Smooth muscle cell (in vitro differentiated cells): ENCODE data around the gene RBPJL. TPM values are rescaled to one million over a fixed set of nuclear protein-coding genes. Genes with fewer than 3 reads are reported as not detected.
A peak's percentile ranks its signal among the peaks of the same experiment; 100 is the strongest.

Experiments used
- DNase-seq: peaks from one replicate; lab custom pipeline; 2025; ENCODE audit not compliant: unreplicated experiment; lab: John Stamatoyannopoulos, UW
- H2AFZ ChIP-seq: fragments of 200-600 bp; sonication (generic); 2 replicates; pipeline ENCODE4 v1.6.0; 2016; ENCODE audit warnings: antibody characterized with exemption, low read depth, mild to moderate bottlenecking
- H3F3A ChIP-seq: fragments of 200-600 bp; sonication (generic); 2 replicates; pipeline ENCODE4 v1.6.0; 2017; ENCODE audit warnings: antibody characterized with exemption, low read depth
- H3K27ac ChIP-seq: fragments of 200-600 bp; sonication (generic); 2 replicates; pipeline ENCODE4 v1.5.1; 2016; ENCODE audit warnings: low read depth, mild to moderate bottlenecking
- H3K27me3 ChIP-seq: fragments of 200-600 bp; sonication (generic); 2 replicates; pipeline ENCODE4 v1.6.1; 2016; ENCODE audit warnings: low read depth, mild to moderate bottlenecking
- H3K36me3 ChIP-seq: fragments of 200-600 bp; sonication (generic); 2 replicates; pipeline ENCODE4 v1.5.1; 2016; ENCODE audit warnings: low read depth
- H3K4me1 ChIP-seq: fragments of 200-600 bp; sonication (generic); 2 replicates; pipeline ENCODE4 v1.5.1; 2016; ENCODE audit warnings: low read depth
- H3K4me2 ChIP-seq: fragments of 200-600 bp; sonication (generic); 2 replicates; pipeline ENCODE4 v1.6.0; 2016; ENCODE audit warnings: mild to moderate bottlenecking
- H3K4me3 ChIP-seq: fragments of 200-600 bp; sonication (generic); 2 replicates; pipeline ENCODE4 v1.5.1; 2016; ENCODE audit warnings: mild to moderate bottlenecking
- H3K79me2 ChIP-seq: fragments of 200-600 bp; sonication (generic); 2 replicates; pipeline ENCODE4 v1.6.0; 2016; ENCODE audit warnings: low read depth, mild to moderate bottlenecking
- H3K9ac ChIP-seq: fragments of 200-600 bp; sonication (generic); 2 replicates; pipeline ENCODE4 v1.6.0; 2016; ENCODE audit warnings: low read depth
- H3K9me3 ChIP-seq: fragments of 200-600 bp; sonication (generic); replicated peaks from 2 replicates; pipeline ENCODE4 v1.5.1; 2016; ENCODE audit warnings: low read depth
- H4K20me1 ChIP-seq: fragments of 200-600 bp; sonication (generic); 2 replicates; pipeline ENCODE4 v1.6.0; 2016; ENCODE audit warnings: low read depth
- CTCF ChIP-seq: fragments of 200-600 bp; sonication (generic); IDR thresholded peaks from 2 replicates; pipeline ENCODE4 v1.5.1; 2017; ENCODE audit warnings: borderline replicate concordance, mild to moderate bottlenecking, antibody characterized with exemption; ENCODE audit not compliant: insufficient read depth, poor library complexity, severe bottlenecking
- WGBS: methylation state at CpG from one replicate; pipeline ENCODE4 v1.1.7; 2016; ENCODE audit warnings: low lambda C conversion rate; 5-methylcytosine and 5-hydroxymethylcytosine counted together
- polyA plus RNA-seq: library from polyadenylated mRNA; unstranded; fragments of >200 nt; fragmentation: Nextera tagmentation; extraction: Ambion mirVana; gene quantifications from 2 replicates; pipeline ENCODE4 v1.2.1, GENCODE V29; 2016
- total RNA-seq: library from RNA; depleted of rRNA; stranded (reverse); fragments of >200 nt; gene quantifications from 2 replicates; pipeline ENCODE4 v1.2.3, GENCODE V29; 2014

The RBPJL gene
- total and polyA plus RNA-seq, 2 experiments from 2014 or later = not detected

GRCh38 chr20:45293041-45294002, 13.3 kb upstream of the RBPJL start:
- peak overlapping the region; percentile 86 for H2AFZ ChIP-seq
- no peak overlapping the region for H3K27ac ChIP-seq
- H3K9me3 ChIP-seq = no peaks in the 10 kb centered on the region
- peaks cover 3% of the 10 kb centered on the region for H3F3A ChIP-seq
- TF ChIP-seq CTCF = peak; percentile 92
- peak overlapping the region; percentile 89 for H3K4me2 ChIP-seq
- H3K9ac ChIP-seq = no peak overlapping the region
- DNase-seq = peak; percentile 61
- 6% methylated on average over 79 of the region's 79 CpGs for WGBS
- no peaks in the 10 kb centered on the region for H3K79me2 ChIP-seq
- H3K4me3 ChIP-seq = peak overlapping the region; percentile 61
- H3K27me3 ChIP-seq = no peaks in the 10 kb centered on the region
- no peaks in the 10 kb centered on the region for H4K20me1 ChIP-seq
- H3K4me1 ChIP-seq = no peaks in the 10 kb centered on the region
- H3K36me3 ChIP-seq = no peaks in the 10 kb centered on the region

GRCh38 chr20:45294003-45294368, 12.7 kb upstream of the RBPJL start:
- H3K9ac ChIP-seq = no peak overlapping the region
- no peak overlapping the region for H2AFZ ChIP-seq
- WGBS = 76% methylated on average over 5 of the region's 5 CpGs
- DNase-seq = no peak
- H3K4me2 ChIP-seq = peak overlapping the region; percentile 89
- H3K4me3 ChIP-seq = peak overlapping the region; percentile 61
- TF ChIP-seq CTCF = no peak
- H3K9me3 ChIP-seq = no peaks in the 10 kb centered on the region
- H4K20me1 ChIP-seq = no peaks in the 10 kb centered on the region
- no peak overlapping the region for H3K27ac ChIP-seq
- H3K36me3 ChIP-seq = no peaks in the 10 kb centered on the region
- no peaks in the 10 kb centered on the region for H3K4me1 ChIP-seq
- no peaks in the 10 kb centered on the region for H3K27me3 ChIP-seq
- peaks cover 3% of the 10 kb centered on the region for H3F3A ChIP-seq
- no peaks in the 10 kb centered on the region for H3K79me2 ChIP-seq

GRCh38 chr20:45294659-45295058, 12.0 kb upstream of the RBPJL start:
- Histone ChIP-seq H2AFZ (no peak overlapping the region), H3K9me3 (no peaks in the 10 kb centered on the region), H3K4me2 (no peak overlapping the region), H3K27ac (no peak overlapping the region), H3K27me3 (no peaks in the 10 kb centered on the region), H3F3A (peaks cover 3% of the 10 kb centered on the region), H3K36me3 (no peaks in the 10 kb centered on the region), H3K9ac (no peak overlapping the region), H3K4me3 (no peak overlapping the region), H3K4me1 (no peaks in the 10 kb centered on the region), H3K79me2 (no peaks in the 10 kb centered on the region), H4K20me1 (no peaks in the 10 kb centered on the region)
- no peak for TF ChIP-seq CTCF
- WGBS = 100% methylated on average over 1 of the region's 1 CpG
- no peak for DNase-seq
